Measurements from ENCODE around the gene JADE1. TPM values are rescaled to one million over a fixed set of nuclear protein-coding genes. Genes with fewer than 3 reads are reported as not detected.

Gene JADE1
- total RNA-seq, 1 donor from 2014 or later = 18.2 TPM

GRCh38 chr4:128823025-128823661 is 13.6 kb downstream of the JADE1 start:
- H3K27ac Mint-ChIP-seq (ENCODE audit: unreplicated experiment) = no peak overlapping the region
- H3K27me3 Mint-ChIP-seq (ENCODE audit: unreplicated experiment) = peaks cover 3% of the 10 kb centered on the region
- TF ChIP-seq, protein P1, sequence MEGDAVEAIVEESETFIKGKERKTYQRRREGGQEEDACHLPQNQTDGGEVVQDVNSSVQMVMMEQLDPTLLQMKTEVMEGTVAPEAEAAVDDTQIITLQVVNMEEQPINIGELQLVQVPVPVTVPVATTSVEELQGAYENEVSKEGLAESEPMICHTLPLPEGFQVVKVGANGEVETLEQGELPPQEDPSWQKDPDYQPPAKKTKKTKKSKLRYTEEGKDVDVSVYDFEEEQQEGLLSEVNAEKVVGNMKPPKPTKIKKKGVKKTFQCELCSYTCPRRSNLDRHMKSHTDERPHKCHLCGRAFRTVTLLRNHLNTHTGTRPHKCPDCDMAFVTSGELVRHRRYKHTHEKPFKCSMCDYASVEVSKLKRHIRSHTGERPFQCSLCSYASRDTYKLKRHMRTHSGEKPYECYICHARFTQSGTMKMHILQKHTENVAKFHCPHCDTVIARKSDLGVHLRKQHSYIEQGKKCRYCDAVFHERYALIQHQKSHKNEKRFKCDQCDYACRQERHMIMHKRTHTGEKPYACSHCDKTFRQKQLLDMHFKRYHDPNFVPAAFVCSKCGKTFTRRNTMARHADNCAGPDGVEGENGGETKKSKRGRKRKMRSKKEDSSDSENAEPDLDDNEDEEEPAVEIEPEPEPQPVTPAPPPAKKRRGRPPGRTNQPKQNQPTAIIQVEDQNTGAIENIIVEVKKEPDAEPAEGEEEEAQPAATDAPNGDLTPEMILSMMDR (IDR thresholded peaks at IDR 0.05; ENCODE audit: unreplicated experiment) = no peak
- no peak overlapping the region for H3K4me3 Mint-ChIP-seq (ENCODE audit: unreplicated experiment)
- no peak for DNase-seq (ENCODE audit: low spot score)
- H3K36me3 Mint-ChIP-seq (ENCODE audit: low read depth, unreplicated experiment) = no peaks in the 10 kb centered on the region
- H3K4me1 Mint-ChIP-seq (ENCODE audit: unreplicated experiment) = peaks cover 33% of the 10 kb centered on the region
- no peaks in the 10 kb centered on the region for H3K9me3 Mint-ChIP-seq (ENCODE audit: unreplicated experiment)

- Mint-ChIP-seq H3K27ac (ENCODE audit: unreplicated experiment) (no peak overlapping the region), H3K4me1 (ENCODE audit: unreplicated experiment) (peaks cover 32% of the 10 kb centered on the region), H3K9me3 (ENCODE audit: unreplicated experiment) (no peaks in the 10 kb centered on the region), H3K36me3 (ENCODE audit: low read depth, unreplicated experiment) (no peaks in the 10 kb centered on the region), H3K27me3 (ENCODE audit: unreplicated experiment) (peaks cover 5% of the 10 kb centered on the region), H3K4me3 (ENCODE audit: unreplicated experiment) (no peak overlapping the region)
- TF ChIP-seq, protein P1 (IDR thresholded peaks at IDR 0.05; ENCODE audit: unreplicated experiment) = no peak
- DNase-seq (ENCODE audit: low spot score) = no peak
Observed at GRCh38 chr4:128825226-128825625, 15.7 kb downstream of the JADE1 start.

DNA sequence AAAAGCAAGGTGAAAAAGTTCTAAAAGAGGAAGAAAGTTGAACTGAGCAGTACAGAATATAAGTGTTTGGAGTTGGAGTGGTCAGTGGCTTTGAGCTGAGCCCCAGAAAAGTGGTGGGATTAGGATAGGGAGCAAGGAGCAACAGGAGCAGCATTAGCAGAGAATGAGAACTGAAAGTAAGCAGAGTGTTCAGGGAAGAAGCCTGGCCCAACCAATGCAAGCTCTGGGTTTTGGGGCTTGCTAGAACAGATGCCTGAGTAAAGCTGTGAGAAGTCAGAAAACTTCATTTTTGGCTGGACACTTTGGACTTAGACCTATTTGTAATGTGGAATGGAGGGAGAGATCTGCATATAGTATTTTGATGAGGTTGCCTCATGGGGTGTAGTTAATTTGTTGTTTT is 17.8 kb downstream of the JADE1 start:
- Mint-ChIP-seq H3K27ac (ENCODE audit: unreplicated experiment) (peak overlapping the region; percentile 2), H3K4me3 (ENCODE audit: unreplicated experiment) (no peak overlapping the region), H3K4me1 (ENCODE audit: unreplicated experiment) (peaks cover 49% of the 10 kb centered on the region), H3K9me3 (ENCODE audit: unreplicated experiment) (no peaks in the 10 kb centered on the region), H3K27me3 (ENCODE audit: unreplicated experiment) (peaks cover 5% of the 10 kb centered on the region), H3K36me3 (ENCODE audit: low read depth, unreplicated experiment) (peaks cover under 1% of the 10 kb centered on the region)
- TF ChIP-seq, protein P1 (IDR thresholded peaks at IDR 0.05; ENCODE audit: unreplicated experiment) = no peak
- no peak for DNase-seq (ENCODE audit: low spot score)

DNA sequence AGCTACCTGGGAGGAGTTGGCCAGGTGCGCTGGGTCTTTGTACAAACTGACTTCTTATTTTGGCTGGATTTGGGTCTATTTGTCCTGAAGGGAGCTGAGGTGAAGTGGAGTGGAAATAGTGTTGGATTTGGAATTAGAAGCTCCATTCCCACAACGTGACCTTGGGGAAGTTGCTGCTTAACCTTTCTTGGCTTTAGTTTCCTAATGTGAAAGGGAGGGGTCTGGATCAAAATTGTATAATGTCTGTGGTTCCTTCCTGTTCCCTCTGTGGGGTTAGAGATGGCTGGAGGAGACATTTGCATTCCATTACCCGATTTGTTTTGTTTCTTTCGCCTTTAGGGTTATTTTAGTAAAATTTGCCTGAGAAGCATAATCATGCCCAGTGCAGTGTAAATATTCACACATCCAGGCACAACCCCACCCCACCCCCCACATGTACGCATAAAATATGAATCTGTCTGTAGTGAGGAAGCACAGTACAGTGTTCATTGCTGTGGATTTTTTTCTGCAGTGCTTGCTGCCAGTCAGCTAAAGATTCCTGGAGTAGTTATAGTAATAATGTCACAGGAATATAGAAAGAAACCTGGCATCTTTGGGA is 21.5 kb downstream of the JADE1 start:
- Mint-ChIP-seq H3K4me1 (ENCODE audit: unreplicated experiment) (peaks cover 38% of the 10 kb centered on the region), H3K36me3 (ENCODE audit: low read depth, unreplicated experiment) (peaks cover 11% of the 10 kb centered on the region), H3K27ac (ENCODE audit: unreplicated experiment) (peak overlapping the region; percentile 83)

More for the DNA sequence above, 21.5 kb downstream of the JADE1 start:
- DNase-seq (ENCODE audit: low spot score) = no peak
- H3K27me3 Mint-ChIP-seq (ENCODE audit: unreplicated experiment) = peaks cover 2% of the 10 kb centered on the region
- no peaks in the 10 kb centered on the region for H3K9me3 Mint-ChIP-seq (ENCODE audit: unreplicated experiment)
- H3K4me3 Mint-ChIP-seq (ENCODE audit: unreplicated experiment) = no peak overlapping the region
- TF ChIP-seq, protein P1 (IDR thresholded peaks at IDR 0.05; ENCODE audit: unreplicated experiment) = no peak
